Endodermal cell (in vitro differentiated cells): ENCODE results near the gene CDH20. TPM values are rescaled to one million over a fixed set of nuclear protein-coding genes. Genes with fewer than 3 reads are reported as not detected.

Source experiments
- DNase-seq: peaks from one replicate; pipeline ENCODE4 v3.0.0-alpha.2; 2017
- H3K27ac ChIP-seq: 2 replicates; pipeline ENCODE4 v1.5.1; 2013; ENCODE audit warnings: mild to moderate bottlenecking, low read depth, low read length, moderate library complexity
- H3K27me3 ChIP-seq: 2 replicates; pipeline ENCODE4 v1.6.1; 2013; ENCODE audit warnings: mild to moderate bottlenecking, low read length, moderate library complexity; ENCODE audit not compliant: insufficient read depth, control insufficient read depth, poor library complexity, severe bottlenecking
- H3K36me3 ChIP-seq: 2 replicates; pipeline ENCODE4 v1.7.0; 2013; ENCODE audit warnings: mild to moderate bottlenecking, low read length, moderate library complexity; ENCODE audit not compliant: control insufficient read depth, insufficient read depth
- H3K4me1 ChIP-seq: one replicate; pipeline ENCODE4 v1.7.0; 2013; ENCODE audit warnings: low read length; ENCODE audit not compliant: control insufficient read depth, insufficient read depth
- H3K4me3 ChIP-seq: 2 replicates; pipeline ENCODE4 v1.5.1; 2013; ENCODE audit warnings: mild to moderate bottlenecking, low read length, moderate library complexity
- H3K9ac ChIP-seq: 2 replicates; pipeline ENCODE4 v1.6.1; 2013; ENCODE audit warnings: mild to moderate bottlenecking, low read length, moderate library complexity; ENCODE audit not compliant: poor library complexity, severe bottlenecking; ENCODE audit errors: extremely low read depth
- H3K9me3 ChIP-seq: 2 replicates; pipeline ENCODE4 v1.6.1; 2013; ENCODE audit warnings: mild to moderate bottlenecking, low read length, moderate library complexity; ENCODE audit not compliant: control insufficient read depth
- H3K27ac Mint-ChIP-seq: 2 replicates; pipeline ENCODE4 v1.8.0; 2020; ENCODE audit warnings: mixed read lengths
- H3K27me3 Mint-ChIP-seq: 2 replicates; pipeline ENCODE4 v1.8.0; 2021; ENCODE audit warnings: mild to moderate bottlenecking, mixed read lengths; ENCODE audit not compliant: insufficient read depth
- H3K36me3 Mint-ChIP-seq: 2 replicates; pipeline ENCODE4 v1.8.0; 2020; ENCODE audit warnings: low read depth, mixed read lengths
- H3K4me1 Mint-ChIP-seq: 2 replicates; pipeline ENCODE4 v1.8.0; 2020; ENCODE audit warnings: mixed read lengths
- H3K4me3 Mint-ChIP-seq: 2 replicates; pipeline ENCODE4 v1.8.0; 2020; ENCODE audit warnings: mild to moderate bottlenecking, moderate library complexity, mixed read lengths
- H3K9me3 Mint-ChIP-seq: 2 replicates; pipeline ENCODE4 v1.8.0; 2020; ENCODE audit warnings: mild to moderate bottlenecking, mixed read lengths
- WGBS, 2 experiments: methylation state at CpG; one replicate each; pipeline versions ENCODE4 v1.1.5 to v1.1.7; 2013; ENCODE audit warnings: missing lambda C conversion rate in 2 of 2, mixed read lengths in 1 of 2; ENCODE audit not compliant: insufficient coverage in 1 of 2, insufficient read length in 1 of 2; 5-methylcytosine and 5-hydroxymethylcytosine counted together
- total RNA-seq, 2 donors: library from RNA; stranded (reverse); fragmentation: NEBNext Ultra II Directional in 1 of 2; extraction: Animal tissue kit (Norgen Biotek cat#: 25700) in 1 of 2; gene quantifications; 2 replicates in 1 of 2; 3 replicates in 1 of 2; pipeline ENCODE4 v1.2.1, GENCODE V29; 2021
- TF ChIP-seq, protein P1 (sequence below): fragments of 200-600 bp; sonication (generic); conservative IDR thresholded peaks from 2 replicates; pipeline ENCODE4 v1.5.0; 2021; ENCODE audit warnings: antibody characterized with exemption, mild to moderate bottlenecking

Gene CDH20
- total RNA-seq, 2 donors from 2014 or later = 0.11 to 0.75 TPM

DNA sequence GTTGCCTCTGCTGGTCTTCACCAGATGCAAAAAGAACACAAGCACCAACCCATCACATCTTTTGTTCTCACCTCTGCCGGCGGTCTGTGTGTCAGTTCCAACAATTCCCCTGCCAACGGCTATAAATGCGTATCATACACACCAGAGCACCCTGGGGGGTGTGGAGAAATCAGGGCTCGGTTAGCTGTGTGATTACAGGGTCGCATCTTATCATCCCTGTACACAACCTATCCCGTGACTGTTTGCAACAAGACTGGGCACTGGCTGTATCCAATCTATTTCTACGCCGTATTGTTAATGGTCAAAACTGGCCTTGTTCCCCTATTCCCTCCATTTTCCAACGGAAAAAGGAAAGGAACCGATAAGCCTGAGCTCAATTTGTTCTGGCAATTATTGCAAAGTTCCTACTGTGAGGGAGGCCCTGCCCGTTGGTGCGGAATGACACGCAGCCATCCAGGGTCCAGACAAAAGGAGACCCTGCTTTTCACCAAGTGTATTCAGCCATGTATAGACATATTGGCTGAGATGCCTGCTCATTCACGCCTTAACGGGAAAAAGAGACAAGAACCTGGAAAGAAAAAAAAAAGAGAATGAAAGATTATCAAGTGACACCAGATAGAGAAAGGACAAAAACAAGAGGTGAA is 136.9 kb downstream of the CDH20 start:
- H3K9me3 Mint-ChIP-seq = no peaks in the 10 kb centered on the region
- H3K4me1 Mint-ChIP-seq = peaks cover 13% of the 10 kb centered on the region
- no peak overlapping the region for H3K9ac ChIP-seq
- 89 to 93% methylated on average over 9 to 16 of the region's 16 CpGs for WGBS, 2 experiments
- TF ChIP-seq, protein P1, sequence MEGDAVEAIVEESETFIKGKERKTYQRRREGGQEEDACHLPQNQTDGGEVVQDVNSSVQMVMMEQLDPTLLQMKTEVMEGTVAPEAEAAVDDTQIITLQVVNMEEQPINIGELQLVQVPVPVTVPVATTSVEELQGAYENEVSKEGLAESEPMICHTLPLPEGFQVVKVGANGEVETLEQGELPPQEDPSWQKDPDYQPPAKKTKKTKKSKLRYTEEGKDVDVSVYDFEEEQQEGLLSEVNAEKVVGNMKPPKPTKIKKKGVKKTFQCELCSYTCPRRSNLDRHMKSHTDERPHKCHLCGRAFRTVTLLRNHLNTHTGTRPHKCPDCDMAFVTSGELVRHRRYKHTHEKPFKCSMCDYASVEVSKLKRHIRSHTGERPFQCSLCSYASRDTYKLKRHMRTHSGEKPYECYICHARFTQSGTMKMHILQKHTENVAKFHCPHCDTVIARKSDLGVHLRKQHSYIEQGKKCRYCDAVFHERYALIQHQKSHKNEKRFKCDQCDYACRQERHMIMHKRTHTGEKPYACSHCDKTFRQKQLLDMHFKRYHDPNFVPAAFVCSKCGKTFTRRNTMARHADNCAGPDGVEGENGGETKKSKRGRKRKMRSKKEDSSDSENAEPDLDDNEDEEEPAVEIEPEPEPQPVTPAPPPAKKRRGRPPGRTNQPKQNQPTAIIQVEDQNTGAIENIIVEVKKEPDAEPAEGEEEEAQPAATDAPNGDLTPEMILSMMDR = no peak
- no peaks in the 10 kb centered on the region for H3K9me3 ChIP-seq
- H3K4me1 ChIP-seq = peaks cover 5% of the 10 kb centered on the region
- no peak for DNase-seq
- H3K27ac ChIP-seq = peak overlapping the region; percentile 88
- no peaks in the 10 kb centered on the region for H3K27me3 Mint-ChIP-seq
- no peak overlapping the region for H3K27ac Mint-ChIP-seq
- H3K4me3 ChIP-seq = no peak overlapping the region
- no peaks in the 10 kb centered on the region for H3K27me3 ChIP-seq
- H3K36me3 Mint-ChIP-seq = no peaks in the 10 kb centered on the region
- no peaks in the 10 kb centered on the region for H3K36me3 ChIP-seq
- no peak overlapping the region for H3K4me3 Mint-ChIP-seq

DNA sequence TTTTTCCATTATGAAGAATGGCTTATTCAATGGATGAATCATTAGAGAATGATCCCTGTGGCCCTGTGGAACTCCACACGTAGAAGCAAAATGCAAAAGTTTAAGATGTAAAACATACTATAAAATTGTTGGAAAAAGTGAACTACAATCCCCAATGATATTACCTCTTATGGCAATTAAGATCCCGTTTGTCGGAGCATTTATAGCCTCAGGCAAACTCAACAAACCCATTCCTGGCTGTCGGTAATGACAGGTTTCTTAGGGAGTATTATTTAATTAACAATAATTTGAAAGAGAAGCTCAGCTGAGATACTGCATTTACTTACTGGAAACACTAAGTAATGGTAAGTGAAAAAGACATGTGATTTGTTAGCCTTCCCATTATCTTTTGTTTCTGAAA is 138.3 kb downstream of the CDH20 start:
- H3K4me1 Mint-ChIP-seq = peaks cover 13% of the 10 kb centered on the region

DNA sequence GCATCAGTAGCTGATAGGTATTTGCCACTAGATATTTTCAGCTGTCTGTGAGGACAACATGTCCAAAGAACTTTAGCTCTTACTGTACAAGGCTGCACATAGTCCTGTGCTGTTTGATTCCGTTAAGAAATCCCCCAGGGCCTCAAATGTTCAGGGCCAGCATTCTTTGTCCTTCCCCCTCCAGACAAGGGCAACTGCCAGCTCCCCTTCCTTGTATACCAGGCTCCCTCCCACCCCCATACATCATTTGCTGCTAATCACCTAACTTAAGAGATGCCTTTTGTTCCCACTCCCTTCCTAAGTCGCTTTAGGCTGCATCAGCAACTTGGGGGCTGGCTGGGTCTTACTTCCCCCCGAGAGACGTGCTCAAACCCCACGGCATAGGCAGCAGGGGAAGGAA is 138.7 kb downstream of the CDH20 start:
- Histone ChIP-seq H3K9ac (no peak overlapping the region), H3K4me1 (peaks cover 5% of the 10 kb centered on the region), H3K27me3 (no peaks in the 10 kb centered on the region), H3K4me3 (no peak overlapping the region), H3K9me3 (no peaks in the 10 kb centered on the region), H3K27ac (peak overlapping the region; percentile 88), H3K36me3 (no peaks in the 10 kb centered on the region)
- Mint-ChIP-seq H3K4me1 (peaks cover 13% of the 10 kb centered on the region), H3K27ac (no peak overlapping the region), H3K4me3 (no peak overlapping the region), H3K36me3 (no peaks in the 10 kb centered on the region), H3K27me3 (no peaks in the 10 kb centered on the region), H3K9me3 (no peaks in the 10 kb centered on the region)
- TF ChIP-seq, protein P1 = no peak
- no peak for DNase-seq
- WGBS, 2 experiments = 61 to 83% methylated on average over 4 to 5 of the region's 5 CpGs

More for the DNA sequence above, 138.3 kb downstream of the CDH20 start:
- H3K9ac ChIP-seq = no peak overlapping the region
- TF ChIP-seq, protein P1 = no peak
- Mint-ChIP-seq H3K4me3 (no peak overlapping the region), H3K27ac (no peak overlapping the region), H3K9me3 (no peaks in the 10 kb centered on the region), H3K36me3 (no peaks in the 10 kb centered on the region), H3K27me3 (no peaks in the 10 kb centered on the region)
- no peaks in the 10 kb centered on the region for H3K36me3 ChIP-seq
- H3K4me3 ChIP-seq = no peak overlapping the region
- no peak for DNase-seq
- H3K4me1 ChIP-seq = peaks cover 5% of the 10 kb centered on the region
- H3K27me3 ChIP-seq = no peaks in the 10 kb centered on the region
- H3K9me3 ChIP-seq = no peaks in the 10 kb centered on the region
- H3K27ac ChIP-seq = peak overlapping the region; percentile 88
- 83% methylated on average over 4 of the region's 4 CpGs; no CpG with 5 or more reads in 1 of the 2 experiments for WGBS, 2 experiments
